Mesenchymal stem cell (in vitro differentiated cells and primary cell): Measurements from ENCODE around the gene RTCA.

ENCODE experiments used
- DNase-seq: peaks from one replicate; pipeline ENCODE4 v3.0.0-alpha.2; 2013
- H2AFZ ChIP-seq: one replicate; pipeline ENCODE4 v1.6.1; 2013; ENCODE audit warnings: low read depth, mild to moderate bottlenecking, control low read depth, inconsistent platforms, low read length, moderate library complexity
- H2AK5ac ChIP-seq: 2 replicates; pipeline ENCODE4 v1.6.1; 2013; ENCODE audit warnings: low read length, moderate library complexity, mild to moderate bottlenecking, inconsistent platforms; ENCODE audit not compliant: severe bottlenecking
- H2BK120ac ChIP-seq: one replicate; pipeline ENCODE4 v1.6.1; 2013; ENCODE audit warnings: low read depth, mild to moderate bottlenecking, inconsistent platforms, low read length, moderate library complexity
- H2BK12ac ChIP-seq, 2 experiments: one replicate each; pipeline ENCODE4 v1.6.1; 2013; ENCODE audit warnings: inconsistent platforms in 2 of 2, low read length in 2 of 2, mild to moderate bottlenecking in 2 of 2, moderate library complexity in 2 of 2, control low read depth in 1 of 2
- H2BK15ac ChIP-seq: one replicate; pipeline ENCODE4 v1.6.1; 2013; ENCODE audit warnings: mild to moderate bottlenecking, low read depth, inconsistent platforms; ENCODE audit not compliant: poor library complexity, severe bottlenecking
- H2BK5ac ChIP-seq: 2 replicates; pipeline ENCODE4 v1.6.1; 2013; ENCODE audit warnings: low read depth, mild to moderate bottlenecking, low read length, control low read depth, inconsistent platforms; ENCODE audit not compliant: poor library complexity, severe bottlenecking
- H3K14ac ChIP-seq, 2 experiments: one replicate each; pipeline ENCODE4 v1.6.1; 2013; ENCODE audit warnings: inconsistent platforms in 2 of 2, low read length in 2 of 2, control low read depth in 1 of 2, mild to moderate bottlenecking in 1 of 2, moderate library complexity in 1 of 2
- H3K18ac ChIP-seq, 2 experiments: one replicate each; pipeline ENCODE4 v1.6.1; 2013; ENCODE audit warnings: inconsistent platforms in 2 of 2, low read length in 2 of 2, control low read depth in 1 of 2, low read depth in 1 of 2, mild to moderate bottlenecking in 1 of 2
- H3K23ac ChIP-seq, 2 experiments: one replicate each; pipeline ENCODE4 v1.6.1; 2013; ENCODE audit warnings: inconsistent platforms in 2 of 2, low read length in 2 of 2, mild to moderate bottlenecking in 2 of 2, moderate library complexity in 2 of 2, control low read depth in 1 of 2
- H3K27ac ChIP-seq: 2 replicates; pipeline ENCODE4 v1.5.1; 2013; ENCODE audit warnings: mild to moderate bottlenecking, moderate library complexity, low read length, control low read depth, inconsistent platforms; ENCODE audit not compliant: poor library complexity, severe bottlenecking
- H3K27me3 ChIP-seq, 2 experiments: 2 replicates each; pipeline versions ENCODE4 v1.6.1 to v1.7.0; 2013; ENCODE audit warnings: low read length in 2 of 2, mild to moderate bottlenecking in 2 of 2, moderate library complexity in 2 of 2, control low read depth in 1 of 2, inconsistent platforms in 1 of 2; ENCODE audit not compliant: control insufficient read depth in 1 of 2, insufficient read depth in 1 of 2
- H3K36me3 ChIP-seq, 2 experiments: 2 replicates each; pipeline versions ENCODE4 v1.6.1 to v1.7.0; 2013; ENCODE audit warnings: low read length in 2 of 2, control low read depth in 1 of 2, inconsistent platforms in 1 of 2, low read depth in 1 of 2, mild to moderate bottlenecking in 1 of 2; ENCODE audit not compliant: insufficient read depth in 2 of 2, control insufficient read depth in 1 of 2
- H3K4ac ChIP-seq, 2 experiments: one replicate each; pipeline ENCODE4 v1.6.1; 2013; ENCODE audit warnings: inconsistent platforms in 2 of 2, low read length in 2 of 2, mild to moderate bottlenecking in 2 of 2, moderate library complexity in 2 of 2, control low read depth in 1 of 2, low read depth in 1 of 2
- H3K4me1 ChIP-seq: 2 replicates; pipeline ENCODE4 v1.6.1; 2013; ENCODE audit warnings: low read depth, low read length, control low read depth; ENCODE audit not compliant: control insufficient read depth, insufficient read depth
- H3K4me2 ChIP-seq: 2 replicates; pipeline ENCODE4 v1.6.1; 2013; ENCODE audit warnings: low read length, mild to moderate bottlenecking, inconsistent platforms; ENCODE audit not compliant: poor library complexity, severe bottlenecking
- H3K4me3 ChIP-seq, 2 experiments: 2 replicates each; pipeline versions ENCODE4 v1.5.1 to v1.7.0; 2013; ENCODE audit warnings: low read length in 2 of 2, mild to moderate bottlenecking in 2 of 2, control low read depth in 1 of 2, low read depth in 1 of 2; ENCODE audit not compliant: insufficient read depth in 1 of 2
- H3K79me1 ChIP-seq: replicated peaks from 2 replicates; pipeline ENCODE4 v1.6.1; 2013; ENCODE audit warnings: mild to moderate bottlenecking, control low read depth, low read length, inconsistent platforms; ENCODE audit not compliant: poor library complexity, severe bottlenecking
- H3K9ac ChIP-seq: 2 replicates; pipeline ENCODE4 v1.7.0; 2013; ENCODE audit warnings: mild to moderate bottlenecking, low read length, moderate library complexity
- H3K9me3 ChIP-seq: 2 replicates; pipeline ENCODE4 v1.7.0; 2013; ENCODE audit warnings: mild to moderate bottlenecking, low read length; ENCODE audit not compliant: control insufficient read depth
- H4K8ac ChIP-seq: one replicate; pipeline ENCODE4 v1.6.1; 2013; ENCODE audit warnings: inconsistent platforms, mild to moderate bottlenecking, low read length, moderate library complexity
- H4K91ac ChIP-seq: one replicate; pipeline ENCODE4 v1.6.1; 2013; ENCODE audit warnings: mild to moderate bottlenecking, low read length, inconsistent platforms
- WGBS: methylation state at CpG from one replicate; pipeline ENCODE4 v1.1.7; 2013; ENCODE audit warnings: mixed read lengths; 5-methylcytosine and 5-hydroxymethylcytosine counted together

Gene RTCA

GRCh38 chr1:100239961-100240360 lies 26.1 kb upstream of the RTCA start:
- DNase-seq, result peak; percentile 29
- Histone ChIP-seq H2BK15ac (no peak overlapping the region), H3K9ac (no peak overlapping the region), H4K91ac (no peak overlapping the region), H2BK5ac (no peak overlapping the region), H3K18ac (no peak overlapping the region), H3K79me1 (peaks cover 20% of the 10 kb centered on the region), H2AK5ac (no peak overlapping the region), H3K23ac (no peak overlapping the region), H3K4ac (no peak overlapping the region), H3K36me3 (peaks cover 12 to 46% of the 10 kb centered on the region in 2 experiments), H3K9me3 (no peaks in the 10 kb centered on the region), H3K4me2 (no peak overlapping the region), H2BK120ac (no peak overlapping the region), H3K27me3 (no peaks in the 10 kb centered on the region), H3K4me1 (no peaks in the 10 kb centered on the region), H3K14ac (no peak overlapping the region), H3K4me3 (no peak overlapping the region), H3K27ac (no peak overlapping the region), H2BK12ac (no peak overlapping the region), H2AFZ (no peak overlapping the region), H4K8ac (no peak overlapping the region)

- no peak overlapping the region for H3K14ac ChIP-seq
- no peak overlapping the region for H2AK5ac ChIP-seq
- H2BK120ac ChIP-seq, result no peak overlapping the region
- H2BK15ac ChIP-seq, result no peak overlapping the region
- peaks cover 12 to 42% of the 10 kb centered on the region in 2 experiments for H3K36me3 ChIP-seq
- H3K23ac ChIP-seq, result no peak overlapping the region
- no peak overlapping the region for H3K18ac ChIP-seq
- no peak overlapping the region for H3K4me2 ChIP-seq
- no peaks in the 10 kb centered on the region for H3K9me3 ChIP-seq
- H3K27me3 ChIP-seq, result no peaks in the 10 kb centered on the region
- H2BK5ac ChIP-seq, result no peak overlapping the region
- no peak overlapping the region for H2BK12ac ChIP-seq
- no peak overlapping the region for H2AFZ ChIP-seq
- no peak overlapping the region for H3K9ac ChIP-seq
- H4K91ac ChIP-seq, result no peak overlapping the region
- H3K79me1 ChIP-seq, result peaks cover 21% of the 10 kb centered on the region
- whole genome bisulfite sequencing, result 100% methylated on average over 1 of the region's 4 CpGs
- H3K27ac ChIP-seq, result no peak overlapping the region
- H3K4ac ChIP-seq, result no peak overlapping the region
- no peak overlapping the region for H4K8ac ChIP-seq
- no peak overlapping the region for H3K4me3 ChIP-seq
- no peak for DNase-seq
- no peaks in the 10 kb centered on the region for H3K4me1 ChIP-seq
These were observed 25.4 kb upstream of the RTCA start for GRCh38 chr1:100240631-100241030.

GRCh38 chr1:100246738-100247137 lies 19.3 kb upstream of the RTCA start:
- Histone ChIP-seq H2BK12ac (no peak overlapping the region), H2BK15ac (no peak overlapping the region), H3K9me3 (no peaks in the 10 kb centered on the region), H3K9ac (no peak overlapping the region), H4K8ac (no peak overlapping the region), H4K91ac (no peak overlapping the region), H2AFZ (no peak overlapping the region), H3K4me3 (no peak overlapping the region), H3K27me3 (no peaks in the 10 kb centered on the region), H3K79me1 (peaks cover 20% of the 10 kb centered on the region), H2AK5ac (no peak overlapping the region), H3K36me3 (peaks cover 0 to 11% of the 10 kb centered on the region in 2 experiments), H2BK5ac (no peak overlapping the region), H3K14ac (no peak overlapping the region), H3K27ac (no peak overlapping the region), H3K4ac (no peak overlapping the region), H3K23ac (no peak overlapping the region), H3K18ac (no peak overlapping the region), H3K4me1 (peaks cover 2% of the 10 kb centered on the region), H2BK120ac (no peak overlapping the region), H3K4me2 (no peak overlapping the region)
- WGBS, result 92% methylated on average over 4 of the region's 4 CpGs
- no peak for DNase-seq

- Histone ChIP-seq H3K23ac (no peak overlapping the region), H3K18ac (peak overlapping the region; percentile 23 to 99), H3K36me3 (peaks cover 0 to 6% of the 10 kb centered on the region in 2 experiments), H2BK5ac (no peak overlapping the region), H2AK5ac (no peak overlapping the region), H4K8ac (peak overlapping the region; percentile 87), H2AFZ (peak overlapping the region; percentile 98), H2BK15ac (no peak overlapping the region), H3K79me1 (peaks cover 16% of the 10 kb centered on the region), H2BK120ac (no peak overlapping the region), H4K91ac (no peak overlapping the region), H3K9me3 (no peaks in the 10 kb centered on the region), H3K14ac (peak overlapping the region in 1 of 2 experiments; percentile 44), H3K27me3 (no peaks in the 10 kb centered on the region), H2BK12ac (peak overlapping the region in 1 of 2 experiments; percentile 49), H3K4me2 (peak overlapping the region; percentile 78), H3K27ac (peak overlapping the region; percentile 70), H3K4ac (peak overlapping the region; percentile 67 to 71), H3K4me1 (peaks cover 2% of the 10 kb centered on the region), H3K9ac (peak overlapping the region; percentile 98), H3K4me3 (peak overlapping the region; percentile 70 to 100)
- WGBS, result 5% methylated on average over 6 of the region's 12 CpGs
- DNase-seq, result peak; percentile 6
These were observed 16.9 kb upstream of the RTCA start for GRCh38 chr1:100249155-100249536.
